SK-N-SH (cell line): ENCODE results near the gene MYMK.
"Not testable (repeated sequence)": the region's sequence is repeated elsewhere in the genome, so short reads cannot be mapped to it uniquely, and the experiment has no call there.

Experiments
- CTCF ChIP-seq: fragments of 200-600 bp; sonication (generic); IDR thresholded peaks from 2 replicates; pipeline ENCODE4 v1.6.1; 2017; ENCODE audit warnings: antibody characterized with exemption, mild to moderate bottlenecking, moderate library complexity
- ELF1 ChIP-seq: IDR thresholded peaks from 2 replicates; pipeline ENCODE4 v1.4.0; 2012
- TAF1 ChIP-seq: IDR thresholded peaks from 2 replicates; pipeline ENCODE4 v1.6.1; 2012; ENCODE audit warnings: low read depth, mild to moderate bottlenecking, low read length, moderate library complexity, borderline replicate concordance

- TF ChIP-seq CTCF, ELF1, TAF1: not testable (repeated sequence)
Measured at GRCh38 chr9:133563814-133564213, 39.1 kb upstream of the MYMK start.
